ENCODE results near the gene RADX.

DNA sequence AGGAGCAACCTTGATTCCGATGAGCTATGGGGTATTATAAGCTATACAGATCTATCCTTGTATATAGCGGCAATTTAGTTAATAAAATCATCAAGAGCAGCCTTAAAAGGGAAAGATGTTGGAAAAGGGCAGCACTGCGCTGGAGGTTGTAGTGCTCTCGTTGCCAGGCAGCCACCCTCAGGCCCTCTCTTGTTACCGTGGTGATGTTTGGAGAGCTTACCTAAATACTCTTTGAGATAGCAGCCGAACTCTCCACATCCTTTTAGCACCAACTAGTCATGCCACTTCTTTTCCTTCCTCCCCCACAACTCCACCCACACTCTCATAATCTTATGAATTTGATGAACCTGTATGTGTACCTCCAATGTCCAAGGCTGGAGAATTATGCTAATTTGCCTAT is 3.8 kb upstream of the RADX start:
- TF ChIP-seq, protein P1, sequence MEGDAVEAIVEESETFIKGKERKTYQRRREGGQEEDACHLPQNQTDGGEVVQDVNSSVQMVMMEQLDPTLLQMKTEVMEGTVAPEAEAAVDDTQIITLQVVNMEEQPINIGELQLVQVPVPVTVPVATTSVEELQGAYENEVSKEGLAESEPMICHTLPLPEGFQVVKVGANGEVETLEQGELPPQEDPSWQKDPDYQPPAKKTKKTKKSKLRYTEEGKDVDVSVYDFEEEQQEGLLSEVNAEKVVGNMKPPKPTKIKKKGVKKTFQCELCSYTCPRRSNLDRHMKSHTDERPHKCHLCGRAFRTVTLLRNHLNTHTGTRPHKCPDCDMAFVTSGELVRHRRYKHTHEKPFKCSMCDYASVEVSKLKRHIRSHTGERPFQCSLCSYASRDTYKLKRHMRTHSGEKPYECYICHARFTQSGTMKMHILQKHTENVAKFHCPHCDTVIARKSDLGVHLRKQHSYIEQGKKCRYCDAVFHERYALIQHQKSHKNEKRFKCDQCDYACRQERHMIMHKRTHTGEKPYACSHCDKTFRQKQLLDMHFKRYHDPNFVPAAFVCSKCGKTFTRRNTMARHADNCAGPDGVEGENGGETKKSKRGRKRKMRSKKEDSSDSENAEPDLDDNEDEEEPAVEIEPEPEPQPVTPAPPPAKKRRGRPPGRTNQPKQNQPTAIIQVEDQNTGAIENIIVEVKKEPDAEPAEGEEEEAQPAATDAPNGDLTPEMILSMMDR (conservative IDR thresholded peaks at IDR 0.05) = no peak
- TF ChIP-seq ZFX (IDR thresholded peaks at IDR 0.05) = no peak

Data from C4-2B (cell line).